ENCODE results near the gene SLC16A7.
A peak's percentile ranks its signal among the peaks of the same experiment; 100 is the strongest.

Gene SLC16A7

DNA sequence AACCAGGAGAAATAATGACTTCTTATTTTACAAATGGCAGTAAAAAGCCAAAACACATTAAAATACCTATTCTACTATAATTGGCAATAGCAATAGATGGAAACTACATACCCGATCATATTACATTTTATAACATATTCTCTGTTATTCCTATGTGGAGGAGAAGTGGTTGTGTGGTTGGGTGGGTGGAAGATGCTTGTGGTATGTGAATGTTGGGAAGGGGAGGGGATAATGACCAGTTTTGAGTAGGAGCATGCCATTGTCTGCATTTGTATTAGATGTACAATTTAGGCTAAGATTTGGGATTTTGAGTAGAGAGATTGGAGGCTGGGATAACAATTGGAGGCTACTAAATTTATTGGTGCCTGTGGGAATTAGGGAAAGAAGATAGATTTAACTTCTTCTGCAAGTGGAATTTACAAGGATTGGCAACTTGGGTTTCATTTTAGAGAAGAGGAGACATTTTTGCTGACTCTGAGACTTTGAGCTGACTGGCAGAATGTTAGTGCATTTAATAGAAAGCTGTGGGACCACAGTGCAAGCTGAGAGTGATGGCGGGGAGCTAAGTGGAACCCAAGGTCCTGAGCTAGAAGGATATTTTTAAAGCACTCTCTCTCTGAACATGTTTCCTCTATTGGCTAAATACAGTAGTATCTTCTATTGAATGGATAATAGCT is 65.2 kb downstream of the SLC16A7 start:
- no peak for DNase-seq (ENCODE audit: low read depth, low spot score)
- H3K27ac ChIP-seq = no peak overlapping the region

DNA sequence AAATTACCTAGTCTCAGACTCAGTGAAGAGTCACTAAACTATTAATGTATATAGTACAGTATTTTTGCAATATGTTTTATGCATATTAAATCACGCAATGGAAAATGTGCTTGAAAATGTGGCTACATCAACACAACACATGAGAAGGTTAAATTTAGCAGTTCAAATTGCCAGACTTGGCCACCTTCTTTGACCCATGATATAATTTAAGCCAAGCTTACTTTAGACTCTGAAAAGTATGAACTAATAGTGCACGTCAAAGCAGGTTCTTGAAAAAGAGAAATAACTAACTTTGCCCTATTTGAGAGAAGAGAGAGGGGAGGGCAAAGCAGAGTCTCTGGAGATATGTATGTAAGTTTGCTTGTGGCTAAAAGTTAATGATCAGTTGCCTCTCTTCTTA is 68.7 kb downstream of the SLC16A7 start:
- DNase-seq (ENCODE audit: low read depth, low spot score) = no peak
- no peak overlapping the region for H3K27ac ChIP-seq

GRCh38 chr12:59665701-59666100 is 69.9 kb downstream of the SLC16A7 start:
- DNase-seq (ENCODE audit: low read depth, low spot score) = no peak
- no peak overlapping the region for H3K27ac ChIP-seq

DNA sequence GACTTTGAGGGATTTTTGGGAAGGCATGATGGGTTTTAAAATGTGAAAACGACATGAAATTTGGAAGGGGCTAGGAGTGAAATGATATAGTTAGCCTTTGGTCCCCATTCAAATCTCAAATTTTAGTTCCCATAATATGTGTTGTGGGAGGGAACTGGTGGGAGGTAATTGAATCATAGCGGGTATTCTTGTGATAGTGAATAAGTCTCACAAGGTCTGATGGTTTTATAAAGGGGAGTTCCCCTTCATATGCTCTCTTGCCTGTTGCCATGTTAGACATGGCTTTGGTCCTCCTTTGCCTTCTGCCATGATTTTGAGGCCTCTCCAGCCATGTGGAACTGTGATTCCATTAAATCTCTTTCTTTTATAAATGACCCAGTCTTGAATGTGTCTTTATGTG is 72.8 kb downstream of the SLC16A7 start:
- no peak for DNase-seq (ENCODE audit: low read depth, low spot score)

GRCh38 chr12:59672273-59672672 is 76.4 kb downstream of the SLC16A7 start:
- no peak overlapping the region for H3K27ac ChIP-seq
- DNase-seq (ENCODE audit: low read depth, low spot score) = no peak

More for the DNA sequence above, 72.8 kb downstream of the SLC16A7 start:
- H3K27ac ChIP-seq = no peak overlapping the region

DNA sequence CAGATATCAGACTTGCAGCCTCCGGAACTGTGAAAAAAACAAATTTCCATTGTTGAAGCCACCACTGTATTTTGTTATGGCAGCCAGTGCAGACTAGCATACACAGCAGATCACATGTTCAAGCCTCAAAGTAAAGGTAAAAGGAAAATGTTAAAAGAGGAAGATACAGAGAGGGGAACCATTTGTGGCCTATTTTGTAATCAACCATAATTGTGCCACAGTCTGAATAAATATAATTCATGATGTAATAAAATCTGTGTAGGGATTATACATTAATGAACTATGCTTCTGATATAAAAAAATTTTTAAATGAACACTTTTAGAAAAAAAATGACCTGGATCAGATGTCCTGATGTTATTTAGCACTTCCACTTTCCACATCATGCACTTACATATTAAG is 79.6 kb downstream of the SLC16A7 start:
- H3K27ac ChIP-seq = no peak overlapping the region
- DNase-seq (ENCODE audit: low read depth, low spot score) = no peak

DNA sequence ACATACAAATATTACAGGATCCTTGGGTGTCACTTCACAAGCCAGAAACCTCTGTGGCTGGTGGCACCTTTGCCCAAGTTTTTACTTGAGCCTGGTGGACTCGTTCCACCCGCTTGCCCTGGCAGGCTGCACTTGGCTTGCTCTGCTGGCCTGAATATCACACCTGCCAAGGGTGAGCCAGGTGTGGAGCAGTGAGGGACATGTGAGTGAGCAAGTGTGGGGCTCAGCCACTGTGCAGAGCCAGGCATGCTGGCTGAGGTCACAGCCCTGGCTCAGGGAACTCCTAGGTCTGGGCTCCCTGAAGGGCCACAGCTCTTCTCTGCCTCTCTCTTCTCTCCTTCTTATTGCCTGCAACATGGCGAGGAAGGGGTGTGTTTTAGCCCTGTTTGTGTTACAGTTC is 82.0 kb downstream of the SLC16A7 start:
- no peak overlapping the region for H3K27ac ChIP-seq
- DNase-seq (ENCODE audit: low read depth, low spot score) = no peak

DNA sequence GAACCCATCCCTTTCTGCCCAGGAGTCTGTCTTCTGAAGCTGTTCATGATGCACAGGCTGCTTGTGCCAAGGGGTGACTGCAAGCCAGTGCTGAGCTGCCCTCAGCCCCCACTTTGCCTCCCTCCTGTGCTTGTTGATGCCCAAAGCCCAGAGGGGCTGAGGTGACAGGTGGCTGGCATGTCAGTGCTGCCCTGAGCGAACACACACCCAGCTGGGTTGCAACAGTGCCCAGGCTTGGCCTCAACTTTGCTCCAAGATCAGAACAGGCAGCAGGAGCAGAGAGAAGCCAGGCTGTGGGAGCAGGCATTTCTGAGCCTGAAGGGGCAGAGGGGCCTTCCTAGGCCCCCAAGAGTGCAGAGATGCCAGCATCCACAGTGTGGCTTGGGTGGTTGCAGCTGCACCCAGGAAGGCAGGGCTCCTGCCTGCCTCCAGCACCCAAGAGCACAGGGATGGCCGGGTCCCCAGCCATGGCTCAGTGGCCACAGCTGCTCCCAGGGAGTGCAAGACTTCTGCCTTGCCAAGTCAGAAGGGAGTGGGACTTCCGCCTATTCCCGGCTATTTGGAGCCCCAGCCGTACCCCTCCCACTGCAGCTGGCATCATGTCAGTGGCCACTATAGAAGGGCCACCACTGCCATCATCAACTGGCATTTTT is 83.1 kb downstream of the SLC16A7 start:
- no peak overlapping the region for H3K27ac ChIP-seq
- no peak for DNase-seq (ENCODE audit: low read depth, low spot score)

- no peak for DNase-seq (ENCODE audit: low read depth, low spot score)
- no peak overlapping the region for H3K27ac ChIP-seq
These were observed 93.9 kb downstream of the SLC16A7 start for GRCh38 chr12:59689776-59690175.

DNA sequence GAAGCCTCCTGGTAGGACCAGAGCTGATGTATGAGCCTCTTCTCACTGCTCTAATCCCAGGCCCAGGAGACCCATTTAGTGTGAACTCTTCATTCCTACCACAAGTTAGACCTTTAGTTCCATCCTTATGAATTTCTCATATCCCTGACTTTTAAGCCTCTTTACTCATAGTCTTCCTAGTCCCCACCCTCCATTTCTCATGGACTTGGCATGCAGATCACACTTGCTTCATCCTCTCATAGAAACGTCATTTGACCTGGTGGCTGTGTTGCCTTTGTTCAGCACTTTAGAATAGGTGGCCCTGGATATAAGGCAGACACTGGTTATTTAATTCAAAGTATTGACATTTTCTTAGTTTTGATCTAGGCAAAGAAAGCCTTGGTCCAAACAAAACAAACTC is 99.5 kb downstream of the SLC16A7 start:
- DNase-seq (ENCODE audit: low read depth, low spot score) = no peak
- peak overlapping the region; percentile 63 for H3K27ac ChIP-seq

DNA sequence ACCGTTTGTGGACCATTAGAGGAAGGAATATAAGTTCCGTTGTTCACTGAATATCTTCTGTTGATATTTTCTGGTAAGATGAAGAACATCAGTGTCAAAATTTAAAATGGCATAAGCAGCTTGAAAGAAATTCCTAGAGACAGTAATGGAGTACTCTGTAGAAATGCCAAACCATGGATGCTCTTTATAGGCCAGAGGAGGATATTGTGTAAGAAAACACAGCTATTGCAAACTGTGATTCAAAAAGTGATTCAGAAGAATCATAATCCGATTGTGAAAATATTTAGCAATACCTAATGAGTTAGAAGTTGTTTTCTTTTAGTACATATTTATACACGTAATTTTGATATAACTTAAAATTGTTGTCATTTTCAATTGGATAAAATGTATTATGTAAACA is 102.8 kb downstream of the SLC16A7 start:
- no peak for DNase-seq (ENCODE audit: low read depth, low spot score)

GRCh38 chr12:59699421-59700152 is 103.8 kb downstream of the SLC16A7 start:
- DNase-seq (ENCODE audit: low read depth, low spot score) = no peak
- peak overlapping the region; percentile 81 for H3K27ac ChIP-seq

More for the DNA sequence above, 102.8 kb downstream of the SLC16A7 start:
- H3K27ac ChIP-seq = peak overlapping the region; percentile 81

DNA sequence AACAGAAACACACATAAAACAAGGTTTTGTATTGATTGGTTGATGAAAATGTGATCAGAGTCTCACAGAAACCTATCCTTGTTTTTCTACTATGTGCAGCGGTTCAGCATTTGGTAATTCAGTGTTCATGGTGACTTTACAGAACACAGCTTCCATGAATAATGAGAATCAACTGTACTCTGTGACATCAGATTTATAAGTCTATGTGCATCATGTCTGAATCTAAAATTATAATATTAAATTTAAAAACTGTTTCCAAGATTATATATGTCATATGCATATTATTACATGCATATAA is 104.3 kb downstream of the SLC16A7 start:
- no peak for DNase-seq (ENCODE audit: low read depth, low spot score)
- H3K27ac ChIP-seq = peak overlapping the region; percentile 81

GRCh38 chr12:59708064-59708463 is 112.2 kb downstream of the SLC16A7 start:
- peak overlapping the region; percentile 37 for H3K27ac ChIP-seq
- no peak for DNase-seq (ENCODE audit: low read depth, low spot score)

DNA sequence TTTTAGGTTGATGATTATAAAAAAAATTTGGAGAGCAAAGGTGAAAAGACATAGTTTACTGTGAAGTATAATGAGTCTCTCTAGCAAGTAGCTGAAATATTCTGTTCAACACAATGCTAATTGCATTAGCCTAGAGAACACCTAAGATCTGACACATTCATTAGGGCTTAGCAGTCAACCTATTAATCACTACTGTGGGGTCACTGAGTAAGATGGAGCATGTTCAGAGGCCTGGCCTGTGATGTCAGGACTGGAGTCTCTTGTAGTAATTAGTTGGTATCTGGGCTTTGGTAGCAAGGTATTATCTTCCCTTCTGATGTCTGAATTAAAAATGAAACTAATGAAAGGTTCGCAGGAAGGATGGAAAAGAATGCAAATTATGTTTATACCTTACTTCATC is 112.7 kb downstream of the SLC16A7 start:
- no peak for DNase-seq (ENCODE audit: low read depth, low spot score)
- H3K27ac ChIP-seq = peak overlapping the region; percentile 37

GRCh38 chr12:59710004-59710628 is 114.3 kb downstream of the SLC16A7 start:
- no peak for DNase-seq (ENCODE audit: low read depth, low spot score)
- H3K27ac ChIP-seq = no peak overlapping the region

DNA sequence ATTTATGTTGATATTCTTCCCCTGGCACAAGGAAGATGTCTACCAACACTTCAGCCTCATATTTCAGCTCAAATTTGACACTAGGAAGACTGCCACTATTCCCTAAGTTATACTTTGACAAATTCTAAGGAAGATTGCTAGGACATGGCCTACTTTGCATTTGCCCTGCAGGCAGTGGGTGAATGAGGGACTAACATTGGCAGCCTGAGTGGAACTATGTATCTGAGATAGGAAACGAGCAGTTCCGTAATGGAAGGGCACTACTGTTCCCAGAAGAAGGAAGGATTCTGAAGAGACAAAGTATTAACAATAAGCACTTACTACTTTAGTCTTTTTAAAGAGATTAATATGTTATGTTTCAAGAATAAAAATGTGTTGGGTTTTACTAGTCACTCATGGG is 115.1 kb downstream of the SLC16A7 start:
- DNase-seq (ENCODE audit: low read depth, low spot score) = no peak
- H3K27ac ChIP-seq = no peak overlapping the region

DNA sequence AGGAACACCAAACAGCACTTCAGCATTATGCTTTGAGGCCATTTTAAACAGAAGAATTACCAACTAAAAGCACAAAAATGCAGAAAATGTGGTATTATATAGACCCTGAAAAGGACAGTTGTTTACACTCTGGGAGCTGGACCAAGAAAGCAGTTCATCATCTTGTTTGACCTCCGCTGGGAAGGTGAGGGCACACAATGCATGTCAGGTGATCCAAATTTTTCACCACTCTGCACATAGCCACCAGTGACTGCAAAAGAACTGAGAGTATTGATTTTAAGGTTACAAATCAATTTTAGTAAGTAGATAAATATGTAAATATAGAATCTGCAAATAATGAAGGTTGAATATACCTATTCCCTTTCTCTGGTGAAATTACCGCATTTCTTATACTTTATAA is 119.6 kb downstream of the SLC16A7 start:
- no peak overlapping the region for H3K27ac ChIP-seq
- DNase-seq (ENCODE audit: low read depth, low spot score) = no peak

- DNase-seq (ENCODE audit: low read depth, low spot score) = no peak
- H3K27ac ChIP-seq = no peak overlapping the region
These were observed 120.2 kb downstream of the SLC16A7 start for GRCh38 chr12:59716043-59716442.

DNA sequence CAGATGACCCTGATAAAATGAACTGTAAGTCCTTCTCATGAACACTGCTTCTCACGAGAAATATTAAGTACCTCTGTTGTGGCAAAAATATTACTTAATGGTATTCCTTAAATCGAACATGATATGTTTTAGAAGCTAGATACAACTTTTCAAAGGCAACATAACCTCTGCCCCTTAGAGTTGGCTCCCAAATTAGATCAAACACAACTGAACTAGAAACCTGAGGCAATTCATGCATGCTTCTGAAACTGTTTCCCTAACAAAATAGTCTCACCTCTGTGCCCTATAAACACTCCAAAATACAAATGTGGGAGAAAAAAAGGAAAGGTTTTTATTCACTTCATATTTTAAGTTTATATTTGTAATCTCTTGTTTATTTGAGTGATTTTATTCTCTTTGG is 121.6 kb downstream of the SLC16A7 start:
- DNase-seq (ENCODE audit: low read depth, low spot score) = no peak
- no peak overlapping the region for H3K27ac ChIP-seq

- no peak overlapping the region for H3K27ac ChIP-seq
- no peak for DNase-seq (ENCODE audit: low read depth, low spot score)
These were observed 123.9 kb downstream of the SLC16A7 start for GRCh38 chr12:59719701-59720100.

Measured in epithelial cell of prostate (primary cell).